ENCODE results near the gene PRMT1. TPM values are rescaled to one million over a fixed set of nuclear protein-coding genes. Genes with fewer than 3 reads are reported as not detected.

Gene PRMT1
- total RNA-seq, 1 experiment from 2014 or later: 536 TPM

GRCh38 chr19:49651029-49651819, 25.8 kb upstream of the PRMT1 start:
- CTCF ChIA-PET: no interaction called here
- no peak for TF ChIP-seq EZH2 (IDR thresholded peaks at IDR 0.05; ENCODE audit: borderline replicate concordance, low read depth, low read length, poor library complexity, severe bottlenecking)
- TF ChIP-seq, protein P1, sequence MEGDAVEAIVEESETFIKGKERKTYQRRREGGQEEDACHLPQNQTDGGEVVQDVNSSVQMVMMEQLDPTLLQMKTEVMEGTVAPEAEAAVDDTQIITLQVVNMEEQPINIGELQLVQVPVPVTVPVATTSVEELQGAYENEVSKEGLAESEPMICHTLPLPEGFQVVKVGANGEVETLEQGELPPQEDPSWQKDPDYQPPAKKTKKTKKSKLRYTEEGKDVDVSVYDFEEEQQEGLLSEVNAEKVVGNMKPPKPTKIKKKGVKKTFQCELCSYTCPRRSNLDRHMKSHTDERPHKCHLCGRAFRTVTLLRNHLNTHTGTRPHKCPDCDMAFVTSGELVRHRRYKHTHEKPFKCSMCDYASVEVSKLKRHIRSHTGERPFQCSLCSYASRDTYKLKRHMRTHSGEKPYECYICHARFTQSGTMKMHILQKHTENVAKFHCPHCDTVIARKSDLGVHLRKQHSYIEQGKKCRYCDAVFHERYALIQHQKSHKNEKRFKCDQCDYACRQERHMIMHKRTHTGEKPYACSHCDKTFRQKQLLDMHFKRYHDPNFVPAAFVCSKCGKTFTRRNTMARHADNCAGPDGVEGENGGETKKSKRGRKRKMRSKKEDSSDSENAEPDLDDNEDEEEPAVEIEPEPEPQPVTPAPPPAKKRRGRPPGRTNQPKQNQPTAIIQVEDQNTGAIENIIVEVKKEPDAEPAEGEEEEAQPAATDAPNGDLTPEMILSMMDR (conservative IDR thresholded peaks at IDR 0.05; ENCODE audit: low read depth, low read length): no peak
- POLR2A ChIA-PET (ENCODE audit: low non-redundant PET): no interaction called here

GRCh38 chr19:49651820-49652550, 25.1 kb upstream of the PRMT1 start:
- no peak overlapping the region for H3K27ac ChIP-seq (ENCODE audit: low read depth, low read length, poor library complexity, severe bottlenecking)
- no peaks in the 10 kb centered on the region for H3K4me1 ChIP-seq (ENCODE audit: insufficient read depth, low read length, poor library complexity, severe bottlenecking)
- BruUV-seq (replicated peaks): no TSS peak
- TF ChIP-seq, protein P1 (conservative IDR thresholded peaks at IDR 0.05; ENCODE audit: low read depth, low read length): no peak
- no peak for TF ChIP-seq EZH2 (IDR thresholded peaks at IDR 0.05; ENCODE audit: borderline replicate concordance, low read depth, low read length, poor library complexity, severe bottlenecking)
- intact Hi-C loops (cut with micrococcal nuclease; ENCODE audit: unreplicated experiment): no loop called here
- CTCF ChIA-PET: no interaction called here
- no peak overlapping the region for H3K4me3 ChIP-seq (ENCODE audit: low read depth, low read length, poor library complexity, severe bottlenecking)
- H3K27me3 ChIP-seq (replicated peaks; ENCODE audit: insufficient read depth, low read depth, low read length, poor library complexity): no peaks in the 10 kb centered on the region
- POLR2A ChIA-PET (ENCODE audit: low non-redundant PET): no interaction called here
- no peak for DNase-seq (ENCODE audit: low spot score)
- H3K36me3 ChIP-seq (ENCODE audit: insufficient read depth, low read length, poor library complexity, severe bottlenecking): peaks cover 72% of the 10 kb centered on the region
- no peaks in the 10 kb centered on the region for H3K9me3 ChIP-seq (ENCODE audit: low read depth, low read length, poor library complexity, severe bottlenecking)

More at GRCh38 chr19:49651029-49651819, 25.8 kb upstream of the PRMT1 start:
- intact Hi-C loops (cut with micrococcal nuclease; ENCODE audit: unreplicated experiment): no loop called here
- no peak for DNase-seq (ENCODE audit: low spot score)
- Histone ChIP-seq H3K4me3 (ENCODE audit: low read depth, low read length, poor library complexity, severe bottlenecking) (no peak overlapping the region), H3K27me3 (replicated peaks; ENCODE audit: insufficient read depth, low read depth, low read length, poor library complexity) (no peaks in the 10 kb centered on the region), H3K9me3 (ENCODE audit: low read depth, low read length, poor library complexity, severe bottlenecking) (no peaks in the 10 kb centered on the region), H3K36me3 (ENCODE audit: insufficient read depth, low read length, poor library complexity, severe bottlenecking) (peaks cover 72% of the 10 kb centered on the region), H3K27ac (ENCODE audit: low read depth, low read length, poor library complexity, severe bottlenecking) (no peak overlapping the region), H3K4me1 (ENCODE audit: insufficient read depth, low read length, poor library complexity, severe bottlenecking) (no peaks in the 10 kb centered on the region)
- BruUV-seq (replicated peaks): no TSS peak

DNA sequence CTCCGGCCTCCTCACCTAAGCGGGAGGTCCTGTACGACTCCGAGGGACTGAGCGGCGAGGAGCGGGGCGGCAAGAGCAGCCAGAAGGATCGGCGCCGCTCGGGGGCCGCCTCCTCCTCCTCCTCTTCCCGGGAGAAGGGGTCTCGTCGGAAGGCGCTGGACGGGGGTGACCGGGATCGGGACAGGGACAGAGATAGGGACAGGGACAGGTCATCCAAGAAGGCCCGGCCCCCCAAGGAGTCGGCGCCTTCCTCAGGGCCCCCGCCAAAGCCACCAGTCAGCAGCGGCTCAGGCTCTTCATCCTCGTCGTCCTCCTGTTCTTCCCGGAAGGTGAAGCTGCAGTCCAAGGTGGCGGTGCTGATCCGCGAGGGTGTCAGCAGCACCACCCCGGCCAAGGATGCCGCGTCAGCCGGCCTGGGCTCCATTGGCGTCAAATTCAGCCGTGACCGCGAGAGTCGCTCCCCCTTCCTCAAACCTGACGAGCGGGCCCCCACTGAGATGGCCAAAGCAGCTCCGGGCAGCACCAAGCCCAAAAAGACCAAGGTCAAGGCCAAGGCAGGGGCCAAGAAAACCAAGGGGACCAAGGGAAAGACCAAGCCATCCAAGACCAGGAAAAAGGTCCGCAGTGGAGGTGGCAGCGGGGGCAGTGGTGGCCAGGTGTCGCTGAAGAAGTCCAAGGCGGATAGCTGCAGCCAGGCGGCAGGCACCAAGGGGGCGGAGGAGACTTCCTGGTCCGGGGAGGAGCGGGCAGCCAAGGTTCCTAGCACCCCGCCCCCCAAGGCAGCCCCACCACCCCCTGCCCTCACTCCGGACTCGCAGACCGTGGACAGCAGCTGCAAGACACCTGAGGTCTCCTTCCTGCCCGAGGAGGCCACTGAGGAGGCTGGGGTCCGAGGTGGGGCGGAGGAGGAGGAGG, 24.3 kb upstream of the PRMT1 start:
- no peak for DNase-seq (ENCODE audit: low spot score)
- TF ChIP-seq, protein P1 (conservative IDR thresholded peaks at IDR 0.05; ENCODE audit: low read depth, low read length): no peak
- no peak for TF ChIP-seq EZH2 (IDR thresholded peaks at IDR 0.05; ENCODE audit: borderline replicate concordance, low read depth, low read length, poor library complexity, severe bottlenecking)
- no peaks in the 10 kb centered on the region for H3K27me3 ChIP-seq (replicated peaks; ENCODE audit: insufficient read depth, low read depth, low read length, poor library complexity)
- H3K36me3 ChIP-seq (ENCODE audit: insufficient read depth, low read length, poor library complexity, severe bottlenecking): peaks cover 74% of the 10 kb centered on the region
- no peaks in the 10 kb centered on the region for H3K4me1 ChIP-seq (ENCODE audit: insufficient read depth, low read length, poor library complexity, severe bottlenecking)
- TSS peak; percentile 46 for BruUV-seq (replicated peaks)
- intact Hi-C loops (cut with micrococcal nuclease; ENCODE audit: unreplicated experiment): no loop called here
- POLR2A ChIA-PET (ENCODE audit: low non-redundant PET): interaction anchor here (0.5 kb wide), 1 partner anchor 955 kb away, joined by 8 read pairs; no protein-coding TSS in a partner anchor
- no peaks in the 10 kb centered on the region for H3K9me3 ChIP-seq (ENCODE audit: low read depth, low read length, poor library complexity, severe bottlenecking)
- H3K4me3 ChIP-seq (ENCODE audit: low read depth, low read length, poor library complexity, severe bottlenecking): no peak overlapping the region
- CTCF ChIA-PET: no interaction called here
- no peak overlapping the region for H3K27ac ChIP-seq (ENCODE audit: low read depth, low read length, poor library complexity, severe bottlenecking)
